ENCODE measurements around the gene UROC1. TPM values are rescaled to one million over a fixed set of nuclear protein-coding genes. Genes with fewer than 3 reads are reported as not detected.

Gene UROC1
- total and polyA plus RNA-seq, 2 of the 4 experiments (the other 2 are of a cell fraction) = not detected

- H2BK20ac ChIP-seq (ENCODE audit: low read depth, low read length) = no peak overlapping the region
- CTCF ChIA-PET = interaction anchor here (0.7 kb wide), 1 partner anchor 236 kb away, joined by 3 read pairs; no protein-coding TSS in a partner anchor
- H3K9me3 ChIP-seq (ENCODE audit: control insufficient read depth, insufficient read depth, low read length) = no peaks in the 10 kb centered on the region
- ATAC-seq (ENCODE audit: low read depth) (no peak), DNase-seq (no peak)
- BruUV-seq (replicated peaks) = no TSS peak
- in situ Hi-C loops (cut with MboI; ENCODE audit: low sequenced_read_pairs) (no loop called here), intact Hi-C loops (cut with micrococcal nuclease) (no loop called here), dilution Hi-C loops (cut with HindIII; ENCODE audit: low sequenced_read_pairs, unreplicated experiment) (no loop called here)
- H2BK15ac ChIP-seq (ENCODE audit: low read depth, low read length) = no peak overlapping the region
- H2AK9ac ChIP-seq (replicated peaks; ENCODE audit: low read depth, low read length, poor library complexity) = no peak overlapping the region
- WGBS, 2 experiments (ENCODE audit: extremely low coverage in 2 of 2, insufficient read length in 1 of 2) = 74% methylated on average over 10 of the region's 16 CpGs; no CpG with 5 or more reads in 1 of the 2 experiments
- H4K20me1 ChIP-seq (ENCODE audit: insufficient read depth, low read length) = peaks cover 28% of the 10 kb centered on the region
- H3K4me2 ChIP-seq (ENCODE audit: low read depth, low read length) = no peak overlapping the region
- H3K4ac ChIP-seq (ENCODE audit: low read depth, low read length) = no peak overlapping the region
- H4K8ac ChIP-seq (ENCODE audit: low read depth in 2 of 2, low read length in 2 of 2) = no peak overlapping the region
- H2BK120ac ChIP-seq (ENCODE audit: low read depth, low read length) = no peak overlapping the region
- no peaks in the 10 kb centered on the region for H3K27me3 ChIP-seq (ENCODE audit: control insufficient read depth, insufficient read depth, low read length)
- H3K56ac ChIP-seq (ENCODE audit: extremely low read depth, insufficient read depth, low read length) = no peak overlapping the region
- H3K9me1 ChIP-seq (ENCODE audit: insufficient read depth, low read length) = no peaks in the 10 kb centered on the region; the same call in 1 of the 2 replicates
- H3K18ac ChIP-seq (ENCODE audit: low read depth, low read length) = no peak overlapping the region
- no peak overlapping the region for H3K14ac ChIP-seq (replicated peaks; ENCODE audit: low read depth, low read length)
- H2BK5ac ChIP-seq (ENCODE audit: low read depth, low read length, poor library complexity, severe bottlenecking) = no peak overlapping the region
- no peak overlapping the region for H4K5ac ChIP-seq (ENCODE audit: low read depth, low read length)
- POLR2A ChIA-PET (ENCODE audit: unreplicated experiment) = no interaction called here
- H4K91ac ChIP-seq (ENCODE audit: insufficient read depth, low read depth, low read length) = no peak overlapping the region
- no peak overlapping the region for H2AFZ ChIP-seq (replicated peaks; ENCODE audit: low read length, poor library complexity)
- peaks cover 38 to 58% of the 10 kb centered on the region in 2 experiments for H3K79me1 ChIP-seq (ENCODE audit: low read depth in 1 of 2, low read length in 2 of 2)
- no peak for TF ChIP-seq RFX5 (IDR thresholded peaks at IDR 0.05; ENCODE audit: low read depth, low read length)
- TF ChIP-seq, protein P1, sequence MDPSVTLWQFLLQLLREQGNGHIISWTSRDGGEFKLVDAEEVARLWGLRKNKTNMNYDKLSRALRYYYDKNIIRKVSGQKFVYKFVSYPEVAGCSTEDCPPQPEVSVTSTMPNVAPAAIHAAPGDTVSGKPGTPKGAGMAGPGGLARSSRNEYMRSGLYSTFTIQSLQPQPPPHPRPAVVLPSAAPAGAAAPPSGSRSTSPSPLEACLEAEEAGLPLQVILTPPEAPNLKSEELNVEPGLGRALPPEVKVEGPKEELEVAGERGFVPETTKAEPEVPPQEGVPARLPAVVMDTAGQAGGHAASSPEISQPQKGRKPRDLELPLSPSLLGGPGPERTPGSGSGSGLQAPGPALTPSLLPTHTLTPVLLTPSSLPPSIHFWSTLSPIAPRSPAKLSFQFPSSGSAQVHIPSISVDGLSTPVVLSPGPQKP (IDR thresholded peaks at IDR 0.05; ENCODE audit: borderline replicate concordance, low read depth, low read length) = no peak
- no peak overlapping the region for H3K27ac ChIP-seq (ENCODE audit: insufficient read depth, low read length)
- no peak overlapping the region for H3K4me3 ChIP-seq (ENCODE audit: insufficient read depth, low read depth, low read length)
- H3K23ac ChIP-seq (ENCODE audit: low read depth, low read length) = no peak overlapping the region
- no peak overlapping the region for H3K9ac ChIP-seq (ENCODE audit: low read depth, low read length)
- H3K4me1 ChIP-seq (ENCODE audit: control insufficient read depth, insufficient read depth, low read length) = no peaks in the 10 kb centered on the region; the same call in 1 of the 2 replicates
- H3K36me3 ChIP-seq (ENCODE audit: control insufficient read depth, insufficient read depth, low read length) = peaks cover 86% of the 10 kb centered on the region
- H2AK5ac ChIP-seq (ENCODE audit: low read depth, low read length) = no peak overlapping the region
These were observed 51.5 kb downstream of the UROC1 start for GRCh38 chr3:126465928-126466544.
